Gastrocnemius medialis (tissue), 4 donors: ENCODE results near the gene MPPED1. TPM values are rescaled to one million over a fixed set of nuclear protein-coding genes. Genes with fewer than 3 reads are reported as not detected.

ENCODE experiments used
- ATAC-seq, 2 donors: fragments of 150-250 bp; one replicate each; pipeline ENCODE4 v1.9.1; 2016
- DNase-seq, 2 donors: peaks; one replicate each; pipeline ENCODE4 v3.0.0-alpha.2; 2019
- H3K27ac ChIP-seq, 4 donors: fragments of 200-600 bp; sonication (generic); 1 replicate in 1 of 4; 2 replicates in 3 of 4; pipeline ENCODE4 v1.5.1; 2016 to 2018; ENCODE audit warnings: mild to moderate bottlenecking in 2 of 4, moderate library complexity in 1 of 4
- H3K27me3 ChIP-seq, 3 donors: fragments of 200-600 bp; sonication (generic) in 2 of 3; 1 replicate in 1 of 3; 2 replicates in 2 of 3; pipeline versions ENCODE4 v1.5.1 to v1.6.0; 2016 to 2019; ENCODE audit warnings: mild to moderate bottlenecking in 1 of 3, moderate library complexity in 1 of 3
- H3K36me3 ChIP-seq, 2 donors: fragments of 200-600 bp; sonication (generic) in 1 of 2; one replicate each; pipeline ENCODE4 v1.5.1; 2017 to 2018
- H3K4me1 ChIP-seq, 2 donors: fragments of 200-600 bp; sonication (generic) in 1 of 2; one replicate each; pipeline ENCODE4 v1.5.1; 2016 to 2017; ENCODE audit warnings: mild to moderate bottlenecking in 2 of 2
- H3K4me3 ChIP-seq, 4 donors: fragments of 200-600 bp; sonication (generic) in 3 of 4; 1 replicate in 1 of 4; 2 replicates in 3 of 4; pipeline ENCODE4 v1.5.1; 2016 to 2019; ENCODE audit warnings: mild to moderate bottlenecking in 2 of 4
- H3K9me3 ChIP-seq, 3 donors: fragments of 200-600 bp; sonication (generic) in 2 of 3; 1 replicate in 1 of 3; 2 replicates in 2 of 3; pipeline ENCODE4 v1.5.1; 2016 to 2019
- POLR2A ChIP-seq, 2 donors: fragments of 450-650 bp; IDR thresholded peaks; one replicate each; pipeline ENCODE4 v1.6.1; 2017; ENCODE audit warnings: antibody characterized with exemption in 2 of 2, mild to moderate bottlenecking in 2 of 2, moderate library complexity in 2 of 2
- in situ Hi-C, 4 donors: fragments of 200-750 bp; cut with MboI; loops; one replicate each; pipeline versions ENCODE4 v1.15.0 to v1.8.0; 2017; ENCODE audit warnings: low sequenced_read_pairs in 4 of 4
- intact Hi-C: fragments of 100-400 bp; cut with DNase I; formaldehyde crosslinking; loops from one replicate; pipeline ENCODE4 v1.15.1; 2023; ENCODE audit warnings: low total_unique reads
- total RNA-seq, 4 donors: library from RNA; depleted of rRNA; stranded (reverse); fragments of >200 nt; gene quantifications; one replicate each; pipeline versions ENCODE4 v1.1.0 to v1.2.3, GENCODE V29; 2016
- TF ChIP-seq, protein P1 (sequence below), 5 experiments: fragments of 450-650 bp in 3 of 5; fragments of 200-600 bp in 2 of 5; sonication (generic) in 2 of 5; IDR thresholded peaks in 4 of 5; conservative IDR thresholded peaks in 1 of 5; 1 replicate in 4 of 5; 2 replicates in 1 of 5; pipeline ENCODE4 v1.5.1; 2016 to 2019; ENCODE audit warnings: antibody characterized with exemption in 5 of 5, mild to moderate bottlenecking in 3 of 5, moderate library complexity in 3 of 5

MPPED1 gene
- total RNA-seq, 4 donors from 2014 or later: not detected

DNA sequence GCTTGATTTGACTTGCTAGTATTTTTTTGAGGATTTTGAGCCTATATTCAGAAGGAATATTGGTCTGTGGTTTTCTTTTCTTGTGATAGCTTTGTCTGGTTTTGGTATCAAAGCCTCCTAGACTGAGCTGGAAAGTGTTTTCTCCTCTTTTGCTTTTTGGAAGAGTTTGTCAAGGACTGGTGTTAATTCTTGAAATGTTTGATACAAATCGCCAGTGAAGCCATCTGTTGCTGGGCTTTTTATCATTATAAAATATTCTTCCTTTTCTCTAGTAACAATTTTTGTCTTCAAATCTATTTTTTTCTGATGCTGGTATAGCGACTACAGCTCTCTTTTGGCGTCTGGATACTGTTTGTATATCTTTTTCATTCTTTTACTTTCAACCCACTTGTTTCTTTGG lies 45.2 kb downstream of the MPPED1 start:
- in situ Hi-C loops (no loop called here), intact Hi-C loops (no loop called here)
- ATAC-seq: no peak

DNA sequence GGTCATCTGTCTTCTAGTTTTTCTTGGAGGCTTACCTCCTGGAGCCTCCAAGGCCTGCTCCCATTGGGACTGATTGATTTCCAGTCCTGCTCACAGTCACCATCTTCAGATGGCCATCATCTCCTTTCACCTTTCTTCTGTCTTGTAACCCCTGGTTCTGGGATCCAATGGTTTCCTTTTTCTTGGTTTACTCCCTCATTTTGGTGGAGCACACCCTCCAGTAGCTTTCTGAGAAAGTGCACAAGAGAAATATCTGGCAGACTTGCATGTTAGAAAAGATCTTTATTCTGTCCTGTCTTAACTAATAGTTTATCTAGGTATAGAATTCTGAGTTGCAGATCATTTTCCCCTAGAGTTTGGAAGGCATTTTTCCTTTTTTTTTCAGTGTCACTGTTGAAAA lies 50.9 kb downstream of the MPPED1 start:
- in situ Hi-C loops (no loop called here), intact Hi-C loops (no loop called here)
- Histone ChIP-seq H3K27me3 (peaks cover 2 to 15% (median 3%) of the 10 kb centered on the region in 3 donors), H3K36me3 (no peaks in the 10 kb centered on the region), H3K9me3 (no peaks in the 10 kb centered on the region), H3K27ac (no peak overlapping the region), H3K4me1 (no peaks in the 10 kb centered on the region), H3K4me3 (no peak overlapping the region)
- DNase-seq (no peak), ATAC-seq (no peak)
- TF ChIP-seq, protein P1, sequence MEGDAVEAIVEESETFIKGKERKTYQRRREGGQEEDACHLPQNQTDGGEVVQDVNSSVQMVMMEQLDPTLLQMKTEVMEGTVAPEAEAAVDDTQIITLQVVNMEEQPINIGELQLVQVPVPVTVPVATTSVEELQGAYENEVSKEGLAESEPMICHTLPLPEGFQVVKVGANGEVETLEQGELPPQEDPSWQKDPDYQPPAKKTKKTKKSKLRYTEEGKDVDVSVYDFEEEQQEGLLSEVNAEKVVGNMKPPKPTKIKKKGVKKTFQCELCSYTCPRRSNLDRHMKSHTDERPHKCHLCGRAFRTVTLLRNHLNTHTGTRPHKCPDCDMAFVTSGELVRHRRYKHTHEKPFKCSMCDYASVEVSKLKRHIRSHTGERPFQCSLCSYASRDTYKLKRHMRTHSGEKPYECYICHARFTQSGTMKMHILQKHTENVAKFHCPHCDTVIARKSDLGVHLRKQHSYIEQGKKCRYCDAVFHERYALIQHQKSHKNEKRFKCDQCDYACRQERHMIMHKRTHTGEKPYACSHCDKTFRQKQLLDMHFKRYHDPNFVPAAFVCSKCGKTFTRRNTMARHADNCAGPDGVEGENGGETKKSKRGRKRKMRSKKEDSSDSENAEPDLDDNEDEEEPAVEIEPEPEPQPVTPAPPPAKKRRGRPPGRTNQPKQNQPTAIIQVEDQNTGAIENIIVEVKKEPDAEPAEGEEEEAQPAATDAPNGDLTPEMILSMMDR (IDR thresholded peaks at IDR 0.05 in 4 of 5, conservative IDR thresholded peaks at IDR 0.05 in 1 of 5): no peak
- TF ChIP-seq POLR2A (IDR thresholded peaks at IDR 0.05): no peak

More for the DNA sequence above, 45.2 kb downstream of the MPPED1 start:
- Histone ChIP-seq H3K36me3 (no peaks in the 10 kb centered on the region), H3K4me3 (no peak overlapping the region), H3K27me3 (peaks cover 0 to 20% (median 7%) of the 10 kb centered on the region in 3 donors), H3K27ac (no peak overlapping the region), H3K9me3 (no peaks in the 10 kb centered on the region), H3K4me1 (no peaks in the 10 kb centered on the region)
- TF ChIP-seq, protein P1 (IDR thresholded peaks at IDR 0.05 in 4 of 5, conservative IDR thresholded peaks at IDR 0.05 in 1 of 5): no peak
- TF ChIP-seq POLR2A (IDR thresholded peaks at IDR 0.05): no peak
- no peak for DNase-seq

DNA sequence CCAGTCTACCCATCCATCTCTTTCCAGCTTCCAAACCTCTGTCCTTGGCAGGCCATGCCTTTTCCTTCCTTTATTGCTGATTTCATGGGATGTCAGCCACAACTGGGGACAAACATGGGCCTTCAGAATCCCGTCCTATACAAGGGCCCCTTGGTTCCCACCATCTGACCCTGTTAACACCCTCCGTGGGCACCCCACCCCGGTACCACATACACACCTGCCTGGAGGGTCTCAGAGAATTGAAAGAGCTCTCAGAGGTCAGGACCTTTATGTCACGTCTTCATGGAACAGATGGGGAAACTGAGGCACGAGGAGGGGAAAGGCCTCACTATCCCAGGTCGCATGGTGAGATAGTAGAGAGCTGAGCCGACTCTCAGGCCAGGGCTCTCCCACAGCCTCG lies 53.0 kb downstream of the MPPED1 start:
- no peaks in the 10 kb centered on the region for H3K36me3 ChIP-seq
- TF ChIP-seq, protein P1 (IDR thresholded peaks at IDR 0.05 in 4 of 5, conservative IDR thresholded peaks at IDR 0.05 in 1 of 5): no peak
- no peak for ATAC-seq
- no peak for DNase-seq
- peaks cover 0 to 17% (median 5%) of the 10 kb centered on the region in 3 donors for H3K27me3 ChIP-seq
- in situ Hi-C loops: no loop called here
- no peak overlapping the region for H3K4me3 ChIP-seq
- H3K27ac ChIP-seq: no peak overlapping the region
- no peaks in the 10 kb centered on the region for H3K4me1 ChIP-seq
- H3K9me3 ChIP-seq: no peaks in the 10 kb centered on the region
- intact Hi-C loops: no loop called here

DNA sequence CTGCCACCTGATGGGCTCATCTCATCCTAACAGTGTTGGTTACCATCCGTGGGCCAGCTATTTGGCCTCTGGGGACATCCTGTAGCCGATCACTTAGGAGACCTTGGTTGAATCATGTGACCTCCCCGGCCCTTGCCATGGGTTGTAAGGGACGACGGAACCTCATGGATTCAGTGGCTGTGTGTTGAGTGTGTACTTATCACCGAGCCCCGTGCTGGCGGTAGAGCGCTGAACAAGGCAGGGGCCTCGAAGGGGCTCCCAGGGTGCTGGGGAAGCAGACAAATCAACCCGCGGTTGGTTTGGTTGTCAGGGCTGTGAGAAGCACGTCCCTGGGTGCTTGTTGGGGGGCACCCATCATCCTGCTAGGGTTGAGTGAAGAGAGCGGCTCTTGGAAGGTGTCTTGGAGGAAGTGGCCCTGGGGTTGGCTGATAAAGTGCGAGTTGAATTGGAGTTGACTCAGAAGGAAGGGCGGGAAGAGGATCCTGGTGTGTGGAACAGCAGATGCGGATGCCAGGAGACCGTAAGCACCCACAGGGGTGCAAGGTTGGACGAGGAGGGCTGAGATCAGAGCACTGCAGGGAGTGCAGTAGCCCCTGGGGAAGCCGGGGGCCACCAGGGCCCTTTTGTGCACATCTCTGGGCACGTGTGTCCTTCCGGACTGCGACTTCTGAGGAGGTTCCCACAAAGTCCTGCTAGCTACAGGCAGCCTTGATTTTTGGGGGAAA lies 53.6 kb downstream of the MPPED1 start:
- Histone ChIP-seq H3K9me3 (no peaks in the 10 kb centered on the region), H3K27me3 (peaks cover 0 to 20% (median 5%) of the 10 kb centered on the region in 3 donors), H3K36me3 (no peaks in the 10 kb centered on the region), H3K4me3 (no peak overlapping the region), H3K27ac (no peak overlapping the region), H3K4me1 (no peaks in the 10 kb centered on the region)
- no peak for DNase-seq
- ATAC-seq: no peak
- intact Hi-C loops: no loop called here
- in situ Hi-C loops: no loop called here
- TF ChIP-seq POLR2A (IDR thresholded peaks at IDR 0.05): no peak
- TF ChIP-seq, protein P1 (IDR thresholded peaks at IDR 0.05 in 4 of 5, conservative IDR thresholded peaks at IDR 0.05 in 1 of 5): no peak
